Measurements from ENCODE around the gene MAGEL2.
"Not testable (repeated sequence)": the region's sequence is repeated elsewhere in the genome, so short reads cannot be mapped to it uniquely, and the experiment has no call there.

Gene MAGEL2

DNA sequence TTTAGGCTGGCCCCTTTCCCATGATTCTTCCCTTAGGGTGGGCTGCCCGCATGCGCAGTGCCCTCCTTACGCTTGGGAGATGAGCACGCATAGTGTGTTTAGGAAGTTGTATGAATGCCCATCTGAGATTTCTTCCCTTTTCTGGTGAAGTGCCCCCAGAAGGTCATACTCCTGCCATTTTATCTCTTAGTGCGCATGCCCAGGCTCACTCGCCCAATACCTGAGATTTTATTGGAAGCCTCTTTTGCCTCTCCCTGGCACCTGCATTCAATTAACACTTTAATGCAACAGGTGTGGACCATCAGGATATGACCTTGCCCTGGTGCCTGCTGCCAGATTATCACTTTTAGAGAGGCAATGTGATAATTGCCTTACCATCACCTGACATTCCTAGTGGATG, 45.5 kb downstream of the MAGEL2 start:
- no peak for DNase-seq

DNA sequence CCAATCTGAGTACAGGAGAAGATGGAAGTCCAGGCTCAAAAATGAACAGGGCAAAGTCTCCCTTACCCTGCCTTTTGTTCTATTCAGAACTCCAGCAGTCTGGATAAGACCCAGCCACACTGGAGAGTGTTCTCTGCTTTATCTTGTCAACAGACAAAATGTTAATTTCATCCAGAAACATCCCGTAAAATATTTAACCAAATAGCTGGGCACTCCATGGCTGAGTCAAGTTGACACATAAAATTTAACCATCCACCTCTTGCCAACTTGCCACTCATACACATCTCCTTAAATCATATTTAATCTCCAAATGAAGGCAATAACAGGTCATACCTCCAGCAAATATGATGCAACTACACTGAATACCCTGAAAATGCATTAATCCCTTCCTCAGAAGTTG, 48.6 kb downstream of the MAGEL2 start:
- no peak for DNase-seq

DNA sequence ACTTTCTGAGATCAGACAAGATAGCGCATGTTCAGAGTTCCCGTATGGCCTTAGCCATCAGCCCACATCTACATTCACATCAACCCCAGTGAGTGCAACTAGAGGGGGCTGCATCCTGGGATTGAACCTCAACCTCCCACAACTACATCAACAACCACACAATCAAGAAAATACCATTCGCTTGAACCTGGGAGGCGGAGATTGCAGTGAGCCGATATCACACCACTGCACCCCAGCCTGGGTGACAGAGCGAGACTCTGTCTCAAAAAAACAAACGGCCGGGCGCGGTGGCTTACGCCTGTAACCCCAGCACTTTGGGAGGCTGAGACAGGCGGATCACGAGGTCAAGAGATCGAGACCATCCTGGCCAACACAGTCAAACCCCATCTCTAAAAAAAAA, 50.4 kb downstream of the MAGEL2 start:
- DNase-seq, result not testable (repeated sequence)

GRCh38 chr15:23596736-23597135, 50.9 kb downstream of the MAGEL2 start:
- DNase-seq, result no peak

- DNase-seq, result no peak
Measured at GRCh38 chr15:23595368-23595767, 52.3 kb downstream of the MAGEL2 start.

GRCh38 chr15:23594252-23594770, 53.4 kb downstream of the MAGEL2 start:
- DNase-seq, result no peak

Measured in stimulated activated CD4-positive, alpha-beta T cell treated with anti-CD3 and anti-CD28 coated beads, Interleukin-4, amount 100 ng/mL, for 1 hour (primary cell).